Limb (tissue), 2 donors: ENCODE data around the gene PRKD2.
"Not testable (repeated sequence)": the region's sequence is repeated elsewhere in the genome, so short reads cannot be mapped to it uniquely, and the experiment has no call there.

ENCODE experiments used
- DNase-seq, 2 donors: peaks; one replicate each; pipeline ENCODE4 v3.0.0-alpha.2; 2016; ENCODE audit errors: extremely low spot score in 2 of 2

Gene PRKD2

DNA sequence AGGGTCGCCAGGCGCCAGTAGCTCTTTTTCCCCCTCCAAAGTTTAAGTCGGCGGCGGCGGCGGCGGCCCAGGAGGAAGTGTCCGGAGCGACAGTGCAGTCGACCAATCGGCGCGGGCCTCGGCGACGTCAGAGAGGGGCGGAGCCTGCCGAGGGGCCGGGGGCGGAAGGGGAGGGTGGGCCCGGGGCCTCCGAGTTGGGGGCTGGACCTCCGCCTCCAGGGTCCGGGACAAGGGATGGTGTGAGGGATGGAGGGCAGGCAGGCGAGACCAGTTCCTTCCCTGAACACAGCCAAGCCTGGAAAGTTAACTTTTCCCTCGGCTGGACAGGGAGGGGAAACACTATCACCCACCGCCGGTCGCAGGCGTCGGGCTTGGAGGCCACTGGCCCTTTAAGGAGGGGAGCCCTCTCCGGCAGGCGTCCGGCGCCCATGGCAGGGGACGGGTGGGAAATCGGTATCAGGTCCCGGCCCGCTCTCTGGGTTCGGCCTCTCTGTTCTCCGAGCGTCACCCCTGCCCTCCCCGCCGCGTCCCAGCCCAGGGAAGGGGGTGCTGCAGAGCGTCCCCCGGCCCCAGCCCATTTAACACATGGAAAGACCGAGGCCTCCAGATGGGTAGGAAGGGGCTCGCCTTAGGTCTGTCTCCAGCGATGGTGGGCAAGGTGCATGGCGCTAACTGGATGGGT lies at the start of gene PRKD2:
PRKD2 (minus strand) TSS at position 81 of the 682 bp plus-strand sequence. CDS start 744 bp downstream, outside the sequence.
- DNase-seq: peak; percentile 84 to 98

DNA sequence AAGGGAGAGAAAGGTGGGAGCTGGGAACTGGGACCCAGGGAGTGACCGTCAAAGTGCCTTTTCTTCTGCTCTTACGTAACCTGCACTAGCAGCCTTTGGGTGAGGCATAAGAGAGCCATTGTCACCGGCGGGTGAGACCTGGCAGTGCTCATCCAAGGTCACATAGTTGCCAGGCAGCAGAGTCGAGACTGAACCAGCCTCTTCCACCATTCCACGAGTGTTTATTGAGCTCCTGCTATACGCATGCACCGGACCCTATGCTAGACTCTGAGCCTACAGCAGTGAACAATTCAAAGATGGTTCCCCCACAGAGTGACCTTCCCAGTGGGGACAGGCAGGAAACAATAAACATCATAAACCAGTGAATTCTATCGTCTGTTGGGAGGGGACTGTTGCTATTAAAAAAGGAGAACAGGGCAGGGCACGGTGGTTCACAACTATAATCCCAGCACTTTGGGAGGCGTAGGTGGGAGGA lies 47.9 kb upstream of the PRKD2 start:
- DNase-seq: no peak

DNA sequence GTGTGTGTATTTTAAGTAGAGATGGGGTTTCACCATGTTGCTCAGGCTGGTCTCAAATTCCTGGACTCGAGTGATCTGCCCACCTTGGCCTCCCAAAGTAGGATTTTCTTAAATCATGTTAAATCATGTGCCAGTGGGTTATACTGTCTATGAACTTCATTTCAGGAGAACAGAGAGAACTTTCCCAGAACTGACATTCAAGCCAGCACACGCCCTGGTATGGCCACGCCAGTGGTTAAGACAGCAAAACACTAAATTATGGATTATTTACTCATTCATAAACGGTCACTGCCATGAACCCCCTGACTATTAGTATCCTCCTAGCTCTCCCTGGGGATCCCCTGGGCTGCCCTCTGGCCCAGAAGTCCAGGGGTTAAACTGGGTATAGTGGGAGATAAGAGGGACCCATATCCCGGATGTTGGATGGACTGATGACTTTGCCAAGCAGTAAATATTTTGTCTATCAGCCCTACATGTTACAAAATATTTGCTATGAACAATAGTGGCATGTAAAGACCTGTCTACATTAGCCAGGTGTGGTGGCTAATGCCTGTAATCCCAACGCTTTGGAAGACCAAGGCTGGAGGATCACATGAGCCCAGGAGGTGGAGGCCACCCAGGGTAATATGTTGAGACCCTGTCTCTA lies 45.5 kb upstream of the PRKD2 start:
- no peak for DNase-seq

DNA sequence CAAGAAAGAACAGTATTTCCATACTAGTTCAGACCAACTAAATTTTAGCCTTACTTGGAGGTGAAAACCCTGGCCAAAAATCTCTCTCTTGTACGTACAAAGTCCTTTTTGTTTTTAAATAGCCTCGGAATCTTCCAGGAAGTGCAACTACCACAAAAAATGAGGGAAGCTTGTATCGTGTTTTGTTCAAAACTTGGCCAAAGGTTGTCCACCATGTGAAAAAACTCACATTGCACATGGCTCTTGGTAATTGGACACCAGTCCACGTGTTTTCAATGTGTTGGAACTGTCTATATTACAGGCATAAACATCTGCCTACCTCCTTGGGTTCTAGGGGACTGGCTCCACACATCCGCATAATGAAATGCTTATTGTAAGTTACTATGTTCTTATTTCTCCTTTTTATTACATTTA lies 44.5 kb upstream of the PRKD2 start:
- DNase-seq: no peak

DNA sequence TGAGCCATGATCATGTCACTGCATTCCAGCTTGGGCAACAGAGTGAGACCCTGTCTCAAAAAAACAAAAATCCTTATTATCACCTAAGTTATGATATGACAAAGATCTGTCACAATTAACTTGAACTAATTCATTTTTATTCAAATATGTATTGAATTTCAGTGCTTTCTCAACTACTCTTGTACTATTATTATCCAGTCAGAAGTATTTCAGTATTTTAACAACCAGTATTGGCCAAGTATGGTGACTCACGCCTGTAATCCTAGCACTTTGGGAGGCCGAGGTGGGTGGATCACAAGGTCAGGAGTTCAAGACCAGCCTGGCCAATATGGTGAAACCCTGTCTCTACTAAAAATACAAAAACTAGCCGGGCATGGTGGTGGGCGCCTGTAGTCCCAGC lies 44.0 kb upstream of the PRKD2 start:
- DNase-seq: not testable (repeated sequence)

DNA sequence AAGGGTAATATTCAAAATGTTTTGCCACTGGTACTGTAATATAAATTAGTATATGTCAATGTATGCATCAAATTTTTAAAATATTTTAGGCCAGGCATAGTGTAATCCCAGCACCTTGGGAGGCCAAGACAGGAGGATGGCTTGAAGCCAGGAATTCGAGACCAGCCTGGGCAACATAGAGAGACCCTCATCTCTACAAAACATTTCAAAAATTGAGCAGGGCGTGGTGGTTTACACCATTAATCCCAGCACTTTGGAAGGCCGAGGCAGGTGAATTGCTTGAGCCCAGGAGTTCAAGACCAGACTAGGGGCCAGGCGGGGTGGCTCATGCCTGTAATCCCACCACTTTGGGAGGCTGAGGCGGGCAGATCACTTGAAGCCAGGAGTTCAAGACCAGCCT lies 43.4 kb upstream of the PRKD2 start:
- no peak for DNase-seq

DNA sequence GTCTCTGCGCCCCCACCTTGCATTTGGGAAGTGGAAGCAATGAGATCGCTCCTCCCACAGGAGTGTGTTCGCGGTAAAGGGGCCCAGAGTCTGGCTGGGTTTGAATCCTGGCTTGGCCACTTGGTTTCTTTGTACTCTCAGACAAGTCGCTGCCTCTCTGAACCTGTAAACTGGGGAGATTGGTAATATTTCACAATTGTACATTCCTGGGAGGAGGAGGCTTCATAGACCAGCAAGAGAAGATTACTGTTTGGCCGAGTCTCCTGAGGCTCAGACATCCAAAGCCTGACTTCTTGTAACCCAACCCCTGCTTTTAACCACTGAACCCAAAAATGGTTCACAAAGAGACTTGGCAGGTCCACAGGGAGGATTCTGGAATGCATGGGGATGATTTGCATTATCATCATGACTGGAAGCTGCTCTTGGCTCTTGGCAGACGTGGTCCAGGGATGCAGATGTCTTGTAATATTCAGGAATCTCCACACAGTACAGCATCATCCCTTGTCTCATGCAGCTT lies 43.0 kb upstream of the PRKD2 start:
- DNase-seq: peak in 1 of 2 donors; percentile 19

DNA sequence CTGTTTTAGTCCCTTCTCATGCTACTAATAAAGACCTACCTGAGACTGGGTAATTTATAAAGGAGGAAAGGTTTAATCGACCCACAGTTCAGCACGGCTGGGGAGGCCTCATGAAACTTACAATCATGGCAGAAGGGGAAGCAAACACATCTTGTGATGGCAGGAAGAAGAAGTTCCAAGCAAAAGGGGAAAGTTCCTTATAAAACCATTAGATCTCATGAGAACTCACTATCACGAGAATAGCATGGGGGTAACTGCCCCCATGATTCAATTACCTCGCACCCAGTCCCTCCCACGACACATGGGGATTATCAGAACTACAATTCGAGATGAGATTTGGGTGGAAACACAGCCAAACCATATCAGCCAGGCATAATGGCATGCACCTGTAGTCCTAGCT lies 42.3 kb upstream of the PRKD2 start:
- DNase-seq: no peak

DNA sequence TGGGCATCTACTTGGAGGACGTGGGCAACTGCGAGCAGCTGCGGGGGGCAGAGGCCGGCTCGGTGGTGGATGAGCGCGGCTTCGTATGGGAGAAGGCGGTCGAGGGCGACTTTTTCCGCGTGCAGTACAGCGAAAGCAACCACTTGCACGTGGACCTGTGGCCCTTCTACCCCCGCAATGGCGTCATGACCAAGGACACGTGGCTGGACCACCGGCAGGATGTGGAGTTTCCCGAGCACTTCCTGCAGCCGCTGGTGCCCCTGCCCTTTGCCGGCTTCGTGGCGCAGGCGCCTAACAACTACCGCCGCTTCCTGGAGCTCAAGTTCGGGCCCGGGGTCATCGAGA lies 39.6 kb upstream of the PRKD2 start:
- no peak for DNase-seq

DNA sequence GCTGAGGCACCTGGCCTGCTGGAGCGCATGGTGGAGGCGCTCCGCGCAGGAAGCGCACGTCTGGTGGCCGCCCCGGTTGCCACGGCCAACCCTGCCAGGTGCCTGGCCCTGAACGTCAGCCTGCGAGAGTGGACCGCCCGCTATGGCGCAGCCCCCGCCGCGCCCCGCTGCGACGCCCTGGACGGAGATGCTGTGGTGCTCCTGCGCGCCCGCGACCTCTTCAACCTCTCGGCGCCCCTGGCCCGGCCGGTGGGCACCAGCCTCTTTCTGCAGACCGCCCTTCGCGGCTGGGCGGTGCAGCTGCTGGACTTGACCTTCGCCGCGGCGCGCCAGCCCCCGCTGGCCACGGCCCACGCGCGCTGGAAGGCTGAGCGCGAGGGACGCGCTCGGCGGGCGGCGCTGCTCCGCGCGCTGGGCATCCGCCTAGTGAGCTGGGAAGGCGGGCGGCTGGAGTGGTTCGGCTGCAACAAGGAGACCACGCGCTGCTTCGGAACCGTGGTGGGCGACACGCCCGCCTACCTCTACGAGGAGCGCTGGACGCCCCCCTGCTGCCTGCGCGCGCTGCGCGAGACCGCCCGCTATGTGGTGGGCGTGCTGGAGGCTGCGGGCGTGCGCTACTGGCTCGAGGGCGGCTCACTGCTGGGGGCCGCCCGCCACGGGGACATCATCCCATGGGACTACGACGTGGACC lies 39.1 kb upstream of the PRKD2 start:
- no peak for DNase-seq

DNA sequence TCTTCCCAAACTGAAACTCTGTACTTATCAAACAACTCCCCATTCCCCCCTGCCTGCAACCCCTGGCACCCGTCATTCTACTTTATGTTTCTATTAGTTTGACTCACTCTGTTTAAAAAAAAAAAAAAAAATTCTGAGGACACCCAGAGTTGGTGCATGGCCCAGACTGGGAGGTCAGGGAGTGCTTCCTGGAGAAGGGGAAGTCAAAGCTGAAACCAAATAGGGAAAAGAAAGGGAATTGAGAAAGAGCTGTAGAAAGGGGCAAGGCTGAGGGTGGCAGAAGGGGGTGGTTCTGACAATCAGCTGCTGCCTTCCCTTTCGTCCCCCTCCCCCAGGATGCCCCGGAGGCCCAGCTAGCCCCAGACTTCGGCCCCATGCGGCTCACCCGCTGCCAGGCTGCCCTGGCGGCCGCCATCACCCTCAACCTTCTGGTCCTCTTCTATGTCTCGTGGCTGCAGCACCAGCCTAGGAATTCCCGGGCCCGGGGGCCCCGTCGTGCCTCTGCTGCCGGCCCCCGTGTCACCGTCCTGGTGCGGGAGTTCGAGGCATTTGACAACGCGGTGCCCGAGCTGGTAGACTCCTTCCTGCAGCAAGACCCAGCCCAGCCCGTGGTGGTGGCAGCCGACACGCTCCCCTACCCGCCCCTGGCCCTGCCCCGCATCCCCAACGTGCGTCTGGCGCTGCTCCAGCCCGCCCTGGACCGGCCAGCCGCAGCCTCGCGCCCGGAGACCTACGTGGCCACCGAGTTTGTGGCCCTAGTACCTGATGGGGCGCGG lies 38.4 kb upstream of the PRKD2 start:
- DNase-seq: no peak

DNA sequence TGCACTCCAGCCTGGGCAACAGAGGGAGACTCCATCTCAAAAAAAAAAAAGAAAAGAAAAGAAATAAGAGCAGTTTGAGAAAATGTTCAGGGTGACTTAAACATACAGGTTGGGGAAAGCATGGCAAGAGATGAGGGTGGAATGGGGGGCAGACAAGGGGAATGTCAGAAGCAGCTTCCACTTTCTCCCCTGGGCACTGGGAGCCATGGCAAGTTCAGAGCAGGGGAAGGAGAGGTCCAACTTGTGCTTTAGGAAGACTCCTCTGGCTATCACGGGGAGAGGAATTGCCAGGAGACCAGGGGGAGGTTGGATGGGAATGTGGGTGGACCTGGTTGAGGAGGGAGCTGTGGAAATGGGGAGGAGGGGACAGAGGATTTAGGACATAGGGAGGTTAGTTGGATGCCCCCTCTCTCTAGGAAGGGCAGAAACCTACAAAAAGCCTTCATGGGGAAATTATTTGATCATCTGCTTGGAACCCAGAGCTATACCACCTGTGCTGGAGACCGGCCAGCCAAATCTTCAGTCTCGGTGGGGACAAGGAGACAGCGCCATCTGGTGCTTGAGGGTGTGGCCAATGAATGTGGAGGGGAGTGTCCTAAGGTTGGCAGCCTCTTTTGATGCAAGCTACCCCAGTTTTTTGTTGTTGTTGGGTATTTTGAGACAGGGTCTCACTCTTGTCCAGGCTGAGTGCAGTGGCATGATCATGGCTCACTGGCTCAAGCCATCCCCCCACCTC lies 36.7 kb upstream of the PRKD2 start:
- peak in 1 of 2 donors; percentile 68 for DNase-seq

DNA sequence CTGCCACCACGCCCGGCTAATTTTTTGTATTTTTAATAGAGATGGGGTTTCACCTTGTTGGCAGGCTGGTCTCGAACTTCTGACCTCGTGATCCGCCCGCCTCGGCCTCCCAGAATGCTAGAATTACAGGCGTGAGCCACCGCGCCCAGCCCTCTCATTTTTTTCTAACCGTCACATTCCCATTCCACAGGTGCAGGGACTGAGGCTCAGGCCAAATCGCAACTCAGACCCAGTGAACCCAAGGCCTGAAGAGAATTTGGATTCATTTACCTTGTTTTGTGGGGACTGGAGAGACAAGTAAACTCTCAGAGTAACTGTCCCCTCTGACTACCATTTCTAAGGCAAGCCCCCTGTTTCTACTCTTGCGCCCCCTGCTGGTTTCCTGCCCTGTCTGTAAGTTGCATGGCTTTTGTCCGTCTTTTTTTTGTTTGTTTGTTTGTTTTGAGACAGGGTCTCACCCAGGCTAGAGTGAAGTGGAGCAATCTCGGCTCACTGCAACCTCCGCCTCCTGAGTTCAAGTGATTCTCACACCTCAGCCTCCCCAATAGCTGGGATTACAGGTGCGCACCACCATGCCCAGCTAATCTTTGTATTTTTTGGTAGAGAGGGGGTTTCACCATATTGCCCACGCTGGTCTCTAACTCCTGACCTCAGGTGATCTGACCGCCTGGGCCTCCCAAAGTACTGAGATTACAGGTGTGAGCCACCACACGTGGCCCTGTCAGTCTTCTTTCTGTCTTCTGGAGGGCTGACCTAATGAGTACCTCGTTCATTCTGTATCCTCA lies 31.6 kb upstream of the PRKD2 start:
- peak in 1 of 2 donors; percentile 60 for DNase-seq

DNA sequence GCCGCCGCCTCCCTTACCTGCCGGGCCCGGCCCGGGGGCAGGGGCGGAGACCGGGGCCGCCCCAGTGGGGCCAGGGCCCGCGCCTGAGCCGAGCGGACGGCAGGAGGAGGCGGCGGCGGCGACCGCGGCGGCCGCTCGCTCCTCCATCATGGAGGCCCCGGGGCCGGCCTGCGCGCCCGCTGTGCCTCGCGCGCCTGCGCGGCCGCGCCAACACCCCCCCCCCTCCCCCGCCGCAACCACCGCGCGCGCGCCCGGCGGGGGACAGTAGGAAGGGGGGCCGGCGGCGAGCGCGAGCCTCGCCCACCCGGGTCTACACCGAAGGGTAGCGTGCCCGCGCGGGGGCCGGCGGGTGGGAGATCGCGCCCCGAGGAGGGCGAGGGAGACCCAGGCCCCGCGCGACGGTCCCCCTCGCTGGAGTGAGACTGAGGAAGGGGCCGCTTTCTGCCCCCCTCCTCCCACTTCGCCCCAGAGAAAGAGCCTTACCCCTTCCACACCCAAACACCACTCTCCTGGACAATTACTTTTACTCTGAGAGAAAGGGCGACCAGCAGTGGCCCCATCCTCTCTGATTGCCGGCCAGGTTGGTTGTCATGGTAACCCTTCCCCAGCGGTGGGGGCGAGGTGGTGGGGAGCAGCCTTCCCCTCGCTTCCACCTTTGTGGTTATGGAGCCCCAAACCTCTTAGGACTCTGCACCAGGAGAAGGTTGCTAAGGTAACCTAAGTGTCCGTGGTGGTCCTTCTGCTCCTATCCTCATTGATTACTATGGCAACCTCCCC lies 29.6 kb upstream of the PRKD2 start, which contains the start of gene STRN4:
STRN4 (minus strand) TSS at position 170 of the 777 bp plus-strand sequence; CDS start at position 150, 20 bp downstream.
- DNase-seq: peak; percentile 70 to 88

DNA sequence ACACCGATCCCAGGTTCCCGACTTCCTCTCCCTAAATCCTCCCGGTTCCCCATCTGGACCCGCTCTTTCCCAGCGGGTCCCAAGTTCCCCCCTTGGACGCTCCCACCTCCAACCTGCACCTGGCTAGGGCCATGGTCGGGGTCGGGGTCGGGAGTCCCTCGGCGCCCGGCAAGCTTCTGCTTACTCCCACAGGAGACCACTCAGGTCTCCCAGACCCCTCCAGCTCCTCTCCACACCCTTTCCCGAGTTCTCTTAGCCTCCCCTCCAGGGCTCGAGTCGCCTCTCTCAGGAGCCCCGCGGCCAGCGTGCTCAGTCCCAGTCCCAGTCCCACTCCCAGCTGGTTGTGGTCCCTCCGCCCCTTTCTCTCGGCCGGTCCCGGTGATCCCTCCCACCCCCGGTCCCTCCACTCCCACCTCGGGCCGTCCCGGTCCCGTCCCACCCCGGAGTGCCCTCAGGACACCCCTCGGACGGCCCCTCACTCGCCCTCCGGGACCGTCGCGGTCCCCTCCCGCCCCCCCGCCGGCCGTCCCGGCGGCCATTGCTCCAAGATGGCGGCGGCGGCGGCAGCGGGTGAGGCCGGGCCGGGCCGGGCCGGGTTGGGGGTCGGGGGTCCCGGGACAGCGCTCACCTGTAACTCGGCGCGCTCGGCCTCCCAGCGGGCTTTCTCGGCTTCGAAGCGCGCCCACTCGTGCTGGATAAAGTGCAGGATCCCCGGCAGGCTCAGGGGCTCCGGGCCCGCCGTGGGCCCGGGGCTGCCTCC lies 28.8 kb upstream of the PRKD2 start, which contains the start of gene FKRP:
FKRP (plus strand) TSS at position 537 of the 760 bp plus-strand sequence. CDS start 9,394 bp downstream, outside the sequence.
- DNase-seq: peak in 1 of 2 donors; percentile 80

DNA sequence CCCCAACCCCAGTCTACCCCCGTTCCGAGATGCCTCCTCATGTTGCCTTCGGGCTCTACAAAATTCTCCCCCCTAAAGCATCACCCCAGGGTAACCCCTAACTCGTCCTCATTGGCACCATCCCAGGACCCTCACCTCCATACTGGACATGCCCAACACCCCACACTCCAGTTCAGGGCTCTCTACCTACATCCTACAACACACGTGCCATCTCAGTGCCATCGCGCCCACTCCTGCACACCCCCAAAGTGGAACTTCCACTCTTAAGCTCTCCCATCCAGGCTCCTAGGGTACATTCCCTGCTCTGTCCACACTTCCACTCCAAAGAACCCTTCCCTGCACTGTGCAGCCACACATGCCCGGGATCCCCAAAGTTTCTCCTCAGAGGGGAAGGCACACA lies 28.1 kb upstream of the PRKD2 start:
- DNase-seq: no peak

DNA sequence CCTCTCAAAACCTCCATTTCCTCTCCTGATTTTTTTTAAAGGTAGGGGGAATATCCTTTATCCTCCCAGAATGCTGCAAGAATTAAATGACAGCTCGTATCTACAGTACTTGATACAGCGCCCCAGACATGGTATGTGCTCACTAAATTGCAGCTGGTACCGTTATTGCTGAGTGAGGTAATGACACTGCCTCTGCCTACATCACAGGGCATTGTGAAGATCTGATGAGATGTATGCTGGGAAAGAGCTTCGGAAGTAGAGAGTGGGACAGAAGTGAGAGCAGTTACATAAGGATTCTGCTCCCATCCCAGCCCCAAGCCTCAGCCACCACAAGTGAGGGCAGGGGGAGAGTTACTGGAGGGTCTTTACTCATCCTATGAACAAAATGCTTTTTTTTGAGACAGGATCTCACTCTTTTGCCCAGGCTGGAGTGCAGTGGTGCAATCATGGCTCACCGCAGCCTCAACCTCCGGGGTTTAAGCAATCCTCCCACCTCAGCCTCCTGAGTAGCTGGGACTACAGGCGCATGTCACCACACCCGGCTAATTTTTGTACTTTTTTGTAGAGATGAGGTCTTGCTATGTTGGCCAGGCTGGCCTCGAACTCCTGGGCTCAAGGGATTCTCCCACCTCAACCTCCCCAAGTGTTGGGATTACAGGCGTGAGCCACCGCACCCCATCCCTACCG lies 27.2 kb upstream of the PRKD2 start:
- no peak for DNase-seq
